Panc1 (cell line): ENCODE results near the gene PAIP1. TPM values are rescaled to one million over a fixed set of nuclear protein-coding genes. Genes with fewer than 3 reads are reported as not detected.

ENCODE experiments used
- ATAC-seq: fragments of 200-7000 bp; cut with Tn5 transposase; 2 replicates; pipeline ENCODE4 v1.9.1; 2020; ENCODE audit warnings: mild to moderate bottlenecking, moderate library complexity
- BruUV-seq: library from RNA; stranded (reverse); fragments of 400-500 nt; replicated peaks from 2 replicates; lab custom pipeline; 2021; lab: Mats Ljungman, UMichigan
- CTCF ChIA-PET: fragments of 300-600 bp; sonication (Branson Sonifier 250); formaldehyde crosslinking; loops from one replicate; lab custom pipeline; 2022; ENCODE audit warnings: antibody characterized with exemption; lab: Charles Lee
- POLR2A ChIA-PET: fragments of 300-600 bp; sonication (Branson Sonifier 250); formaldehyde crosslinking; loops from one replicate; lab custom pipeline; 2022; ENCODE audit warnings: antibody characterized with exemption; lab: Charles Lee
- DNase-seq: peaks from one replicate; pipeline ENCODE4 v3.0.0-alpha.2; 2010; ENCODE audit warnings: low read depth, low spot score
- H3K27ac ChIP-seq: 2 replicates; pipeline ENCODE4 v1.5.1; 2011; ENCODE audit warnings: mild to moderate bottlenecking, low read length, inconsistent platforms
- H3K27me3 ChIP-seq: fragments of 200-500 bp; sonication (Bioruptor generic); 2 replicates; pipeline ENCODE4 v1.6.0; 2014; ENCODE audit warnings: low read length, inconsistent platforms; ENCODE audit not compliant: control insufficient read depth, insufficient read depth
- H3K36me3 ChIP-seq: fragments of 200-500 bp; sonication (Bioruptor generic); 2 replicates; pipeline ENCODE4 v1.5.1; 2014; ENCODE audit warnings: inconsistent platforms, mild to moderate bottlenecking, low read length, moderate library complexity; ENCODE audit not compliant: control insufficient read depth, insufficient read depth
- H3K4me1 ChIP-seq: 2 replicates; pipeline ENCODE4 v1.5.1; 2011; ENCODE audit warnings: inconsistent platforms, mild to moderate bottlenecking, low read length, moderate library complexity; ENCODE audit not compliant: control insufficient read depth, insufficient read depth
- H3K4me3 ChIP-seq, 2 experiments: 2 replicates each; pipeline ENCODE4 v1.5.1; 2011 to 2012; ENCODE audit warnings: low read depth in 2 of 2, low read length in 2 of 2, mild to moderate bottlenecking in 2 of 2, inconsistent platforms in 1 of 2, moderate library complexity in 1 of 2
- H3K9me3 ChIP-seq: fragments of 200-500 bp; sonication (Bioruptor generic); 2 replicates; pipeline ENCODE4 v1.5.1; 2014; ENCODE audit warnings: low read depth, mild to moderate bottlenecking, inconsistent platforms, low read length, moderate library complexity; ENCODE audit not compliant: control insufficient read depth, insufficient read depth
- CTCF ChIP-seq: fragments of 450-650 bp; IDR thresholded peaks from 2 replicates; pipeline ENCODE4 v1.5.1; 2017; ENCODE audit warnings: mild to moderate bottlenecking
- POLR2AphosphoS5 ChIP-seq: IDR thresholded peaks from 2 replicates; pipeline ENCODE4 v1.6.1; 2012; ENCODE audit warnings: mild to moderate bottlenecking, low read depth, low read length, moderate library complexity
- REST ChIP-seq, 2 experiments: IDR thresholded peaks; 2 replicates each; pipeline ENCODE4 v1.6.1; 2011 to 2012; ENCODE audit warnings: low read depth in 2 of 2, control low read depth in 1 of 2, low read length in 1 of 2, mild to moderate bottlenecking in 1 of 2, moderate library complexity in 1 of 2; ENCODE audit not compliant: insufficient read depth in 1 of 2
- SIN3A ChIP-seq: IDR thresholded peaks from 2 replicates; pipeline ENCODE4 v1.6.1; 2012; ENCODE audit warnings: low read depth, mild to moderate bottlenecking, low read length, moderate library complexity, borderline replicate concordance; ENCODE audit not compliant: insufficient read depth
- TCF7L2 ChIP-seq: IDR thresholded peaks from 2 replicates; pipeline ENCODE4 v1.6.1; 2011; ENCODE audit warnings: mild to moderate bottlenecking, low read depth, low read length, inconsistent platforms
- in situ Hi-C: cut with HindIII; loops from 2 replicates; pipeline ENCODE4 v1.10.0; 2016; ENCODE audit warnings: low sequenced_read_pairs, low pct_unique_long_range_greater_than_20kb
- intact Hi-C: fragments of 100-400 bp; cut with micrococcal nuclease; formaldehyde crosslinking; loops from one replicate; pipeline ENCODE4 v1.10.0; 2022; ENCODE audit not compliant: unreplicated experiment
- total RNA-seq: library from RNA; stranded (reverse); gene quantifications from one replicate; pipeline ENCODE4 v1.2.1, GENCODE V29; 2021; ENCODE audit not compliant: unreplicated experiment

Gene PAIP1
- total RNA-seq, 1 experiment from 2014 or later, result 127 TPM

- Histone ChIP-seq H3K4me3 (peak overlapping the region; percentile 83 to 99), H3K27me3 (no peaks in the 10 kb centered on the region), H3K27ac (peak overlapping the region; percentile 95), H3K9me3 (no peaks in the 10 kb centered on the region), H3K4me1 (peaks cover 18% of the 10 kb centered on the region), H3K36me3 (peaks cover 35% of the 10 kb centered on the region)
- BruUV-seq, result no TSS peak
- DNase-seq, result peak; percentile 33
- in situ Hi-C loops, result no loop called here
- peak; percentile 69 for ATAC-seq
- no peak for TF ChIP-seq TCF7L2
- TF ChIP-seq SIN3A, result no peak
- TF ChIP-seq POLR2AphosphoS5, result no peak
- TF ChIP-seq CTCF, result no peak
- no peak for TF ChIP-seq REST (IDR thresholded peaks at IDR 0.05; ENCODE audit: insufficient read depth in 1 of 2, low read depth in 2 of 2, low read length in 1 of 2)
- ChIA-PET POLR2A (no interaction called here), CTCF (no interaction called here)
- intact Hi-C loops, result loop anchor here (5.0 kb wide), 1 partner anchor 46 kb away; the partner anchor contains the start of gene NNT
Observed at GRCh38 chr5:43555895-43556606, 826 bp downstream of the PAIP1 start.

- CTCF ChIA-PET, result no interaction called here
- H3K9me3 ChIP-seq, result no peaks in the 10 kb centered on the region
- TF ChIP-seq POLR2AphosphoS5 (no peak), TCF7L2 (no peak), REST (IDR thresholded peaks at IDR 0.05; ENCODE audit: insufficient read depth in 1 of 2, low read depth in 2 of 2, low read length in 1 of 2) (no peak), SIN3A (no peak), CTCF (no peak)
- peak overlapping the region; percentile 95; the same call in 1 of the 2 replicates for H3K27ac ChIP-seq
- in situ Hi-C loops (no loop called here), intact Hi-C loops (no loop called here)
- BruUV-seq, result no TSS peak
- no peaks in the 10 kb centered on the region for H3K27me3 ChIP-seq
- POLR2A ChIA-PET, result no interaction called here
- DNase-seq (no peak), ATAC-seq (no peak)
- H3K36me3 ChIP-seq, result peaks cover 40% of the 10 kb centered on the region
- H3K4me1 ChIP-seq, result peaks cover 18% of the 10 kb centered on the region
- H3K4me3 ChIP-seq, result peak overlapping the region; percentile 13 to 99; a peak in 3 of 4 replicates
Observed at GRCh38 chr5:43554497-43554896, 2.4 kb downstream of the PAIP1 start.
